ENCODE measurements around the gene PLOD3. TPM values are rescaled to one million over a fixed set of nuclear protein-coding genes. Genes with fewer than 3 reads are reported as not detected.
A peak's percentile ranks its signal among the peaks of the same experiment; 100 is the strongest.

PLOD3 gene
- total RNA-seq, 2 donors from 2014 or later = 31.5 to 55.9 TPM

- no peaks in the 10 kb centered on the region for H3K36me3 ChIP-seq
- no peaks in the 10 kb centered on the region for H3K9me3 ChIP-seq
- peaks cover 13% of the 10 kb centered on the region for H3K27me3 ChIP-seq (replicated peaks; ENCODE audit: insufficient read depth)
- TF ChIP-seq, protein P1, sequence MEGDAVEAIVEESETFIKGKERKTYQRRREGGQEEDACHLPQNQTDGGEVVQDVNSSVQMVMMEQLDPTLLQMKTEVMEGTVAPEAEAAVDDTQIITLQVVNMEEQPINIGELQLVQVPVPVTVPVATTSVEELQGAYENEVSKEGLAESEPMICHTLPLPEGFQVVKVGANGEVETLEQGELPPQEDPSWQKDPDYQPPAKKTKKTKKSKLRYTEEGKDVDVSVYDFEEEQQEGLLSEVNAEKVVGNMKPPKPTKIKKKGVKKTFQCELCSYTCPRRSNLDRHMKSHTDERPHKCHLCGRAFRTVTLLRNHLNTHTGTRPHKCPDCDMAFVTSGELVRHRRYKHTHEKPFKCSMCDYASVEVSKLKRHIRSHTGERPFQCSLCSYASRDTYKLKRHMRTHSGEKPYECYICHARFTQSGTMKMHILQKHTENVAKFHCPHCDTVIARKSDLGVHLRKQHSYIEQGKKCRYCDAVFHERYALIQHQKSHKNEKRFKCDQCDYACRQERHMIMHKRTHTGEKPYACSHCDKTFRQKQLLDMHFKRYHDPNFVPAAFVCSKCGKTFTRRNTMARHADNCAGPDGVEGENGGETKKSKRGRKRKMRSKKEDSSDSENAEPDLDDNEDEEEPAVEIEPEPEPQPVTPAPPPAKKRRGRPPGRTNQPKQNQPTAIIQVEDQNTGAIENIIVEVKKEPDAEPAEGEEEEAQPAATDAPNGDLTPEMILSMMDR (IDR thresholded peaks at IDR 0.05) = no peak
- H3K27ac ChIP-seq = no peak overlapping the region
- ATAC-seq (ENCODE audit: insufficient number of reproducible peaks, low FRiP score, low read depth) (no peak), DNase-seq (ENCODE audit: low spot score) (no peak)
- H3K4me1 ChIP-seq (ENCODE audit: control insufficient read depth in 1 of 2, low read depth in 2 of 2) = peaks cover 0 to 9% of the 10 kb centered on the region in 2 donors
- H3K4me3 ChIP-seq = no peak overlapping the region
Observed at GRCh38 chr7:101179713-101180112, 37.7 kb downstream of the PLOD3 start.

DNA sequence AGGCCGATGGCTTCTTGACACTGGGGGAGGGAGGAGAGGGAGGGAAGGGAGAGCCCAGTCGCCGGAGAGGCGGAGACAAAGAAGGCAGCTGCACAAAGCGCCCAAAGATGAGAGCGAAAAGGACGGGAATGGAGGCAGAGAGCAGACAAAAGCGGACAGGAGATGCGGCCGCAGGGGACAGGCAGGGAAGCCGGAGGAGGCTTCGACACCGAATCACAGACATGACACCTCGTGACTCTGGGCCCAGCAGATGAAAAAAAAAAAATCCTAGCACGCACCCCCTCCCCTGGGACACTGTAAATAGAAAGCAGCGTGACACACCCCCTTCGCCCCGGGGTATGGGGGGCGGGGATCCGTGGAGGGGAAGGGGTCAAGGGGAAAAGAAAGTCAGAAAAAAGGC lies 38.3 kb downstream of the PLOD3 start:
- peaks cover 19% of the 10 kb centered on the region for H3K27me3 ChIP-seq (replicated peaks; ENCODE audit: insufficient read depth)
- DNase-seq (ENCODE audit: low spot score) = no peak

GRCh38 chr7:101177644-101178043 lies 39.7 kb downstream of the PLOD3 start:
- H3K4me3 ChIP-seq = no peak overlapping the region
- DNase-seq (ENCODE audit: low spot score) (no peak), ATAC-seq (ENCODE audit: insufficient number of reproducible peaks, low FRiP score, low read depth) (no peak)
- H3K27me3 ChIP-seq (replicated peaks; ENCODE audit: insufficient read depth) = peaks cover 24% of the 10 kb centered on the region
- H3K36me3 ChIP-seq = no peaks in the 10 kb centered on the region
- H3K27ac ChIP-seq = no peak overlapping the region
- no peaks in the 10 kb centered on the region for H3K9me3 ChIP-seq
- peaks cover 6 to 25% of the 10 kb centered on the region in 2 donors for H3K4me1 ChIP-seq (ENCODE audit: control insufficient read depth in 1 of 2, low read depth in 2 of 2)
- TF ChIP-seq, protein P1 (IDR thresholded peaks at IDR 0.05) = no peak

More for the DNA sequence above, 38.3 kb downstream of the PLOD3 start:
- H3K36me3 ChIP-seq = no peaks in the 10 kb centered on the region
- no peaks in the 10 kb centered on the region for H3K9me3 ChIP-seq
- TF ChIP-seq, protein P1 (IDR thresholded peaks at IDR 0.05) = no peak
- no peak overlapping the region for H3K4me3 ChIP-seq
- H3K27ac ChIP-seq = no peak overlapping the region
- peaks cover 0 to 13% of the 10 kb centered on the region in 2 donors for H3K4me1 ChIP-seq (ENCODE audit: control insufficient read depth in 1 of 2, low read depth in 2 of 2)
- no peak for ATAC-seq (ENCODE audit: insufficient number of reproducible peaks, low FRiP score, low read depth)

- Histone ChIP-seq H3K27ac (no peak overlapping the region), H3K4me3 (no peak overlapping the region), H3K9me3 (no peaks in the 10 kb centered on the region), H3K27me3 (replicated peaks; ENCODE audit: insufficient read depth) (peaks cover 40% of the 10 kb centered on the region), H3K36me3 (no peaks in the 10 kb centered on the region), H3K4me1 (ENCODE audit: control insufficient read depth in 1 of 2, low read depth in 2 of 2) (peaks cover 12 to 36% of the 10 kb centered on the region in 2 donors)
- TF ChIP-seq, protein P1 (IDR thresholded peaks at IDR 0.05) = no peak
- DNase-seq (ENCODE audit: low spot score) = no peak
- ATAC-seq (ENCODE audit: insufficient number of reproducible peaks, low FRiP score, low read depth) = no peak
Observed at GRCh38 chr7:101175664-101176063, 41.7 kb downstream of the PLOD3 start.

DNA sequence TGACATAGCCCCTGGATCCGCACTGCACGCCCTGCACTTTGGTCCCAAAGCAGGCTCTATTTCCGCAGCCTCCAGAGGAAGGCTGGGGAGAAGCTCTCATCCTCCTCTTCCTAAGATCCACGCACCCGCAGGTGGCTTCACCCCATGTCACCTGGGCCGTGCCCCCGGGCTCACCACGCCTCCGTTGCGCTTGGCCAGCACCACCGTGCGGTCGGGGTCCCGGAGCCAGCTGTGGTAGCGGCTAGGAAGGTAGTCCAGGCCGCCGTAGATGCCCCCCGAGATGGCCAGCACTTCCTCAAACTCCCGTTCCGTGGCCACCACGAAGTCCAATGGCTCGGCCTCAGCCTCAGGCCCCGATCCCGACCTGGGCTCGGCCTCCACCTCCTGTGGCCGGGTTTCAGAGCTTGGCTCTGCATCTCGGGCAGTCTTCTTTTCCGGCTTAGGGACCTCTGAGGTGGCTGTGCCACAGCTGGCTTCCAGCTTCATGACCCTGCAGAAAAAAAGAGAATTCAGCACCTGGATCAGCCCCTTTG lies 43.0 kb downstream of the PLOD3 start:
- no peak for ATAC-seq (ENCODE audit: insufficient number of reproducible peaks, low FRiP score, low read depth)
- no peak for DNase-seq (ENCODE audit: low spot score)
- no peaks in the 10 kb centered on the region for H3K9me3 ChIP-seq
- peak overlapping the region in 1 of 2 donors; percentile 47 for H3K27ac ChIP-seq
- TF ChIP-seq, protein P1 (IDR thresholded peaks at IDR 0.05) = no peak
- peaks cover 18 to 36% of the 10 kb centered on the region in 2 donors for H3K4me1 ChIP-seq (ENCODE audit: control insufficient read depth in 1 of 2, low read depth in 2 of 2)
- peaks cover 48% of the 10 kb centered on the region for H3K27me3 ChIP-seq (replicated peaks; ENCODE audit: insufficient read depth)
- no peak overlapping the region for H3K4me3 ChIP-seq
- no peaks in the 10 kb centered on the region for H3K36me3 ChIP-seq
